Measurements from ENCODE around the gene KCNJ1.

Gene KCNJ1

GRCh38 chr11:128901653-128902514, 34.8 kb upstream of the KCNJ1 start:
- DNase-seq (ENCODE audit: low spot score) (no peak), FAIRE-seq (no peak)

- FAIRE-seq: no peak
These were observed 33.4 kb upstream of the KCNJ1 start for GRCh38 chr11:128900468-128900867.

GRCh38 chr11:128898580-128899344, 31.7 kb upstream of the KCNJ1 start:
- no peak for DNase-seq (ENCODE audit: low spot score)
- no peak for FAIRE-seq

More at GRCh38 chr11:128900468-128900867, 33.4 kb upstream of the KCNJ1 start:
- DNase-seq (ENCODE audit: low spot score): no peak

GRCh38 chr11:128897826-128898225, 30.7 kb upstream of the KCNJ1 start:
- FAIRE-seq (no peak), DNase-seq (ENCODE audit: low spot score) (no peak)

- FAIRE-seq (no peak), DNase-seq (ENCODE audit: low spot score) (no peak)
These were observed 29.3 kb upstream of the KCNJ1 start for GRCh38 chr11:128896356-128896755.

- DNase-seq (ENCODE audit: low spot score) (no peak), FAIRE-seq (no peak)
These were observed 28.4 kb upstream of the KCNJ1 start for GRCh38 chr11:128895526-128895925.

GRCh38 chr11:128894685-128895084, 27.6 kb upstream of the KCNJ1 start:
- FAIRE-seq (no peak), DNase-seq (ENCODE audit: low spot score) (no peak)

GRCh38 chr11:128894286-128894681, 27.2 kb upstream of the KCNJ1 start:
- DNase-seq (ENCODE audit: low spot score): no peak
- FAIRE-seq: no peak

GRCh38 chr11:128893578-128894285, 26.6 kb upstream of the KCNJ1 start:
- FAIRE-seq (no peak), DNase-seq (ENCODE audit: low spot score) (no peak)

- DNase-seq (ENCODE audit: low spot score): no peak
These were observed 25.9 kb upstream of the KCNJ1 start for GRCh38 chr11:128892866-128893565.

GRCh38 chr11:128891913-128892398, 24.9 kb upstream of the KCNJ1 start:
- FAIRE-seq: no peak
- no peak for DNase-seq (ENCODE audit: low spot score)

More at GRCh38 chr11:128892866-128893565, 25.9 kb upstream of the KCNJ1 start:
- no peak for FAIRE-seq

GRCh38 chr11:128890543-128891368, 23.7 kb upstream of the KCNJ1 start, which contains the start of gene KCNJ5:
Gene KCNJ5 (plus strand): TSS chr11:128891356. CDS start chr11:128911274, 19,918 bp downstream.
- FAIRE-seq (no peak), DNase-seq (ENCODE audit: low spot score) (peak; percentile 36)

- DNase-seq (ENCODE audit: low spot score) (no peak), FAIRE-seq (no peak)
These were observed 23.1 kb upstream of the KCNJ1 start for GRCh38 chr11:128890216-128890542.

- DNase-seq (ENCODE audit: low spot score) (no peak), FAIRE-seq (no peak)
These were observed 22.6 kb upstream of the KCNJ1 start for GRCh38 chr11:128889657-128890213.

- FAIRE-seq (no peak), DNase-seq (ENCODE audit: low spot score) (no peak)
These were observed 21.2 kb upstream of the KCNJ1 start for GRCh38 chr11:128888034-128888985.

GRCh38 chr11:128886406-128887124, 19.5 kb upstream of the KCNJ1 start:
- FAIRE-seq (no peak), DNase-seq (ENCODE audit: low spot score) (no peak)

GRCh38 chr11:128884703-128885338, 17.7 kb upstream of the KCNJ1 start:
- FAIRE-seq: no peak

GRCh38 chr11:128884054-128884453, 17.0 kb upstream of the KCNJ1 start:
- FAIRE-seq: no peak

More at GRCh38 chr11:128884703-128885338, 17.7 kb upstream of the KCNJ1 start:
- peak; percentile 50 for DNase-seq (ENCODE audit: low spot score)

More at GRCh38 chr11:128884054-128884453, 17.0 kb upstream of the KCNJ1 start:
- no peak for DNase-seq (ENCODE audit: low spot score)

Measured in urothelium cell line (cell line).